Stimulated activated CD4-positive, alpha-beta T cell treated with anti-CD3 and anti-CD28 coated beads, Interleukin-4, amount 100 ng/mL, for 24 hours (primary cell): ENCODE data around the gene GSAP.
"Not testable (repeated sequence)": the region's sequence is repeated elsewhere in the genome, so short reads cannot be mapped to it uniquely, and the experiment has no call there.

ENCODE experiments used
- DNase-seq: peaks from one replicate; pipeline ENCODE4 v3.0.0-alpha.2; 2020

GSAP gene

GRCh38 chr7:77354484-77354883 lies 61.7 kb downstream of the GSAP start:
- no peak for DNase-seq

- DNase-seq, result no peak
Observed at GRCh38 chr7:77353911-77354310, 62.2 kb downstream of the GSAP start.

GRCh38 chr7:77353407-77353721 lies 62.8 kb downstream of the GSAP start:
- DNase-seq, result no peak

GRCh38 chr7:77352665-77353406 lies 63.3 kb downstream of the GSAP start:
- DNase-seq, result no peak

GRCh38 chr7:77351539-77352004 lies 64.6 kb downstream of the GSAP start:
- peak; percentile 43 for DNase-seq

- DNase-seq, result no peak
Observed at GRCh38 chr7:77349141-77349540, 67.0 kb downstream of the GSAP start.

- DNase-seq, result no peak
Observed at GRCh38 chr7:77348371-77348813, 67.8 kb downstream of the GSAP start.

GRCh38 chr7:77346441-77346840 lies 69.7 kb downstream of the GSAP start:
- no peak for DNase-seq

GRCh38 chr7:77345426-77345825 lies 70.7 kb downstream of the GSAP start:
- not testable (repeated sequence) for DNase-seq

- no peak for DNase-seq
Observed at GRCh38 chr7:77339726-77340125, 76.4 kb downstream of the GSAP start.

- no peak for DNase-seq
Observed at GRCh38 chr7:77338883-77339629, 77.1 kb downstream of the GSAP start.

- DNase-seq, result no peak
Observed at GRCh38 chr7:77338260-77338659, 77.9 kb downstream of the GSAP start.

GRCh38 chr7:77337456-77337990 lies 78.6 kb downstream of the GSAP start:
- DNase-seq, result no peak

GRCh38 chr7:77335581-77335980 lies 80.6 kb downstream of the GSAP start:
- DNase-seq, result no peak

- not testable (repeated sequence) for DNase-seq
Observed at GRCh38 chr7:77334039-77334438, 82.1 kb downstream of the GSAP start.

- peak; percentile 49 for DNase-seq
Observed at GRCh38 chr7:77331938-77332695, 84.0 kb downstream of the GSAP start.

- peak; percentile 29 for DNase-seq
Observed at GRCh38 chr7:77330169-77330882, 85.8 kb downstream of the GSAP start.

- no peak for DNase-seq
Observed at GRCh38 chr7:77329466-77330168, 86.5 kb downstream of the GSAP start.

GRCh38 chr7:77328669-77329068 lies 87.5 kb downstream of the GSAP start:
- no peak for DNase-seq

- peak; percentile 17 for DNase-seq
Observed at GRCh38 chr7:77327932-77328628, 88.1 kb downstream of the GSAP start.
